Activated T-helper 9 cell treated with anti-CD3 and anti-CD28 coated beads, Interleukin-2, amount 50 U/mL, for 16 hours (primary cell): ENCODE measurements around the gene KIR2DL1.
"Not testable (repeated sequence)": the region's sequence is repeated elsewhere in the genome, so short reads cannot be mapped to it uniquely, and the experiment has no call there.

Source experiments
- DNase-seq: peaks from one replicate; pipeline ENCODE4 v3.0.0-alpha.2; 2020; ENCODE audit warnings: low read depth

The KIR2DL1 gene

GRCh38 chr19:54817670-54818536, 48.3 kb downstream of the KIR2DL1 start:
- DNase-seq, result no peak

GRCh38 chr19:54824416-54824815, 54.8 kb downstream of the KIR2DL1 start:
- DNase-seq, result not testable (repeated sequence)

GRCh38 chr19:54825326-54825725, 55.7 kb downstream of the KIR2DL1 start:
- DNase-seq, result not testable (repeated sequence)

- DNase-seq, result not testable (repeated sequence)
Measured at GRCh38 chr19:54828064-54828463, 58.5 kb downstream of the KIR2DL1 start.

- DNase-seq, result not testable (repeated sequence)
Measured at GRCh38 chr19:54832496-54832895, 62.9 kb downstream of the KIR2DL1 start, which contains the start of gene KIR2DS4. KIR2DS4 (plus strand) TSS chr19:54832676.
